ENCODE data around the gene HIPK4. TPM values are rescaled to one million over a fixed set of nuclear protein-coding genes. Genes with fewer than 3 reads are reported as not detected.

The HIPK4 gene
- total and polyA plus RNA-seq, 4 donors = 0.02 to 0.17 TPM; not detected in 2

- Histone ChIP-seq H3K27ac (ENCODE audit: low read depth in 1 of 2, low read length in 2 of 2) (peak overlapping the region; percentile 52 to 74), H3K9me3 (ENCODE audit: control insufficient read depth in 4 of 4, low read length in 3 of 4) (no peaks in the 10 kb centered on the region), H3K9ac (ENCODE audit: low read depth in 1 of 2, low read length in 2 of 2) (peak overlapping the region in 1 of 2 donors; percentile 6), H3K4me3 (ENCODE audit: low read depth in 1 of 3, low read length in 3 of 3) (no peak overlapping the region), H3K4me1 (ENCODE audit: control insufficient read depth in 4 of 4, insufficient read depth in 4 of 4, low read length in 3 of 4) (peaks cover 0 to 4% (median 1%) of the 10 kb centered on the region in 4 donors), H3K36me3 (ENCODE audit: control insufficient read depth in 4 of 4, insufficient read depth in 3 of 4, low read depth in 1 of 4, low read length in 3 of 4) (no peaks in the 10 kb centered on the region), H3K27me3 (ENCODE audit: control insufficient read depth in 4 of 4, insufficient read depth in 4 of 4, low read length in 3 of 4) (no peaks in the 10 kb centered on the region)
- WGBS = 64% methylated on average over 16 of the region's 16 CpGs
- no peak for DNase-seq (ENCODE audit: low spot score)
- TF ChIP-seq HNF4G (IDR thresholded peaks at IDR 0.05) = no peak
- TF ChIP-seq JUND (IDR thresholded peaks at IDR 0.05) = no peak
- no peak for TF ChIP-seq HNF4A (conservative IDR thresholded peaks at IDR 0.05)
- no peak for TF ChIP-seq CTCF (IDR thresholded peaks at IDR 0.05; ENCODE audit: low read depth, low read length, missing input control)
- peak; percentile 46 for TF ChIP-seq SP1 (IDR thresholded peaks at IDR 0.05)
- TF ChIP-seq YY1 (IDR thresholded peaks at IDR 0.05) = no peak
- TF ChIP-seq ZBTB33 (IDR thresholded peaks at IDR 0.05) = no peak
- peak; percentile 28 for TF ChIP-seq NR2F2 (IDR thresholded peaks at IDR 0.05)
- no peak for TF ChIP-seq MAX (IDR thresholded peaks at IDR 0.05)
- no peak for TF ChIP-seq TAF1 (conservative IDR thresholded peaks at IDR 0.05)
- no peak for TF ChIP-seq FOXA2 (IDR thresholded peaks at IDR 0.05)
- no peak for TF ChIP-seq REST (IDR thresholded peaks at IDR 0.05)
- no peak for TF ChIP-seq ATF3 (IDR thresholded peaks at IDR 0.05)
- TF ChIP-seq FOXA1 (IDR thresholded peaks at IDR 0.05) = no peak
- TF ChIP-seq RAD21 (IDR thresholded peaks at IDR 0.05) = peak in 1 of 2 donors; percentile 10
- no peak for TF ChIP-seq GABPA (IDR thresholded peaks at IDR 0.05 in 1 of 2, conservative IDR thresholded peaks at IDR 0.05 in 1 of 2)
These were observed 27.1 kb upstream of the HIPK4 start for GRCh38 chr19:40416918-40417642.

Measured in liver (tissue), 9 donors.